Activated CD4-positive, alpha-beta memory T cell treated with anti-CD3 and anti-CD28 coated beads, Interleukin-2, amount 10 ng/mL, durations not matched to agents 7 days and 5 days (primary cell): Measurements from ENCODE around the gene GPATCH3. TPM values are rescaled to one million over a fixed set of nuclear protein-coding genes. Genes with fewer than 3 reads are reported as not detected.

Experiments used
- CTCF ChIA-PET: fragments of 350-600 bp; sonication (Branson Sonifier 250); formaldehyde crosslinking; loops from one replicate; lab custom pipeline; 2021; ENCODE audit warnings: antibody characterized with exemption, inconsistent platforms; lab: Charles Lee
- POLR2A ChIA-PET: fragments of 350-600 bp; sonication (Branson Sonifier 250); formaldehyde crosslinking; loops from one replicate; lab custom pipeline; 2021; ENCODE audit warnings: antibody characterized with exemption; lab: Charles Lee
- DNase-seq: peaks from one replicate; pipeline ENCODE4 v3.0.0-alpha.2; 2020
- H3K27ac Mint-ChIP-seq: one replicate; pipeline ENCODE4 v1.8.0; 2021; ENCODE audit warnings: mild to moderate bottlenecking, mixed read lengths
- H3K27me3 Mint-ChIP-seq: one replicate; pipeline ENCODE4 v1.8.0; 2021; ENCODE audit warnings: mixed read lengths
- H3K36me3 Mint-ChIP-seq: one replicate; pipeline ENCODE4 v1.8.0; 2021; ENCODE audit warnings: low read depth, mixed read lengths
- H3K4me1 Mint-ChIP-seq: one replicate; pipeline ENCODE4 v1.8.0; 2021; ENCODE audit warnings: mixed read lengths
- H3K4me3 Mint-ChIP-seq: one replicate; pipeline ENCODE4 v1.8.0; 2021; ENCODE audit warnings: mild to moderate bottlenecking, mixed read lengths
- H3K9me3 Mint-ChIP-seq: one replicate; pipeline ENCODE4 v1.8.0; 2021; ENCODE audit warnings: mixed read lengths
- total RNA-seq, 2 experiments: library from RNA; stranded (reverse); gene quantifications; one replicate each; pipeline ENCODE4 v1.2.3, GENCODE V29; 2021

The GPATCH3 gene
- total RNA-seq, 2 experiments from 2014 or later, result 16.0 to 16.7 TPM

GRCh38 chr1:26910343-26911160 is 10.3 kb upstream of the GPATCH3 start:
- DNase-seq, result no peak
- POLR2A ChIA-PET, result interaction anchor here (2.4 kb wide), 1 partner anchor 10 kb away, joined by 15 read pairs; the partner anchor contains the start of gene GPATCH3
- H3K4me1 Mint-ChIP-seq, result no peaks in the 10 kb centered on the region
- no peak overlapping the region for H3K4me3 Mint-ChIP-seq
- CTCF ChIA-PET, result no interaction called here
- H3K9me3 Mint-ChIP-seq, result no peaks in the 10 kb centered on the region
- no peaks in the 10 kb centered on the region for H3K36me3 Mint-ChIP-seq
- no peak overlapping the region for H3K27ac Mint-ChIP-seq
- peaks cover 11% of the 10 kb centered on the region for H3K27me3 Mint-ChIP-seq

GRCh38 chr1:26909951-26910342 is 9.7 kb upstream of the GPATCH3 start:
- H3K9me3 Mint-ChIP-seq, result no peaks in the 10 kb centered on the region
- peaks cover 11% of the 10 kb centered on the region for H3K27me3 Mint-ChIP-seq
- no peak overlapping the region for H3K4me3 Mint-ChIP-seq
- H3K36me3 Mint-ChIP-seq, result no peaks in the 10 kb centered on the region
- CTCF ChIA-PET, result interaction anchor here (0.6 kb wide), 1 partner anchor 266 kb away, joined by 3 read pairs; no protein-coding TSS in a partner anchor
- no peak for DNase-seq
- no peaks in the 10 kb centered on the region for H3K4me1 Mint-ChIP-seq
- POLR2A ChIA-PET, result interaction anchor here (2.4 kb wide), 1 partner anchor 10 kb away, joined by 15 read pairs; the partner anchor contains the start of gene GPATCH3
- no peak overlapping the region for H3K27ac Mint-ChIP-seq

DNA sequence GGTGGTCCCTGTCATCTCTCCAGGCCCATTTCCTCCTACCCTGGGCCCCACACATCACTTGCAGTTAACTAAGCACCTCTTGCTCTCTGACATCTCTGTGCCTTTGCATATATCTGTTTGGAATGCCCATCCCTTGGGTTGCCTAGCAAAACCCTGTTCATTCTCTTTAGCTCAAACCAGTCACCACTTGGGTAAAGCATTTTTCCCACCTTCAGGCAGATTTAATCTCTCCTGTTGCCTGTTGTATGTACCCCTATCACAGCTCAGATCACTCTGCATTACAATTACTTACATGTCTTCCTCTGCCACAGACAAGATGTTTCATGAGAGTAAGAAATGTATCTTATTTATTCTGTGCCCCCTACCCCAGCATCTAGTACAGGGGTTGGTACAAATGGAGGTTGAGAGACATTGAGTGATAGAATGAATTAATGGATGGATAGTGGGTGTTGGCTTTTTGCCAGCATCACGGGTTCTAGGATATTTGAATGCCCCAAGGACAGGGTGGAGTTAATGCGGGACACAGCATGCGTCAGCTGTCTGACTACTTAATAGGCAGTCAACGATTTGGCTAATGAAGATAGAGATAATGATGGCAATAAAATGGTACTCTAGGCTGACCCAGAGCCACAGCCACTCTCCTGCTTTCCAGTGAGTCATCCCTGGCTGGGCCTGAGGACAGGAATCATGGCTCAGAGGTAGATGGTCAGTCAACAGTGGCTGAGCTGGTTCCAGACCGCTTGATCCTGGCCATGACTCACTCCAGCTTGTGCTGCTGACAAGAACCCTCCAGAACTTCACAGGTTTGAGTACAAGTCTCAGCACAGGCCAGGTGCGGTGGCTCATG is 7.0 kb upstream of the GPATCH3 start:
- Mint-ChIP-seq H3K9me3 (no peaks in the 10 kb centered on the region), H3K36me3 (no peaks in the 10 kb centered on the region), H3K27ac (no peak overlapping the region), H3K4me1 (peaks cover 2% of the 10 kb centered on the region), H3K4me3 (no peak overlapping the region), H3K27me3 (peaks cover 11% of the 10 kb centered on the region)
- POLR2A ChIA-PET, result interaction anchor here (1.7 kb wide), 1 partner anchor 42 kb away, joined by 4 read pairs; no protein-coding TSS in a partner anchor
- no peak for DNase-seq
- CTCF ChIA-PET, result no interaction called here

DNA sequence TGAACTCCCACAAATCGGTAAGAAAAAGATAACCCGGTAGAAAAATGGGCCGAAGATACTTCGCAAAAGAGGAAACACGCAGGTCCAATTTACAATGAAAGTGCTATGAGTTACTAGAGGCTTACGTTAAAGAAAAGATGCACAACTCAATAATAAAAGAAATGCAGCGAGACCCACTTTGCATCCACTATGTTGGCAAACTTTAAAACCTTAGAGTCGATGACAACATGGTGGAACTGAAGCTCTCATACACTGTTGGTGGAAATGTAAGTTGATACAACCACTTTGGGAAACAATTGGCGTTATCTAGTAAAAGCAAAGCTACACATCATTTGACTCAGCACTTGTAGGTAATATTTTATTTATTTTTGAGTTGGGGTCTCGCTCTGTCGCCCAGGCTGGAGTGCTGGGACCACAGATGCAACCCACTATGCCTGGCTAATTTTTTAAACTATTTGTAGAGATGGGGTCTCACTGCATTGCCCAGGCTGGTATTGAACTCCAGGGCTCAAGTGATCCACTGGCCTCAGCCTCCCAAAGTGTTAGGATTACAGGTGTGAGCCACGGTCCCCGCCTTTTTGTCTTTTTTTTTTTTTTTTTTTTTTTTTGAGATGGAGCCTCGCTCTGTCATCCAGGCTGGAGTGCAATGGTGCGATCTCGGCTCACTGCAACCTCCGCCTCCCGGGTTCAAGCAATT is 696 bp upstream of the GPATCH3 start:
- POLR2A ChIA-PET, result interaction anchor here (0.6 to 4.3 kb wide), 26 partner anchors 8 to 830 kb away, joined by 3 to 97 read pairs (median 4); partner anchors contain the start of genes GPN2, HMGN2, NUDC and PIGV
- CTCF ChIA-PET, result interaction anchor here (1.0 to 2.4 kb wide), 7 partner anchors 10 to 731 kb away, joined by 3 to 12 read pairs (median 4); partner anchors contain the start of genes GPN2, NUDC and ZNF593
- no peak for DNase-seq
- peaks cover 39% of the 10 kb centered on the region for H3K4me1 Mint-ChIP-seq
- peak overlapping the region; percentile 92 for H3K27ac Mint-ChIP-seq
- no peaks in the 10 kb centered on the region for H3K27me3 Mint-ChIP-seq
- no peaks in the 10 kb centered on the region for H3K9me3 Mint-ChIP-seq
- H3K4me3 Mint-ChIP-seq, result peak overlapping the region; percentile 82
- peaks cover 11% of the 10 kb centered on the region for H3K36me3 Mint-ChIP-seq

DNA sequence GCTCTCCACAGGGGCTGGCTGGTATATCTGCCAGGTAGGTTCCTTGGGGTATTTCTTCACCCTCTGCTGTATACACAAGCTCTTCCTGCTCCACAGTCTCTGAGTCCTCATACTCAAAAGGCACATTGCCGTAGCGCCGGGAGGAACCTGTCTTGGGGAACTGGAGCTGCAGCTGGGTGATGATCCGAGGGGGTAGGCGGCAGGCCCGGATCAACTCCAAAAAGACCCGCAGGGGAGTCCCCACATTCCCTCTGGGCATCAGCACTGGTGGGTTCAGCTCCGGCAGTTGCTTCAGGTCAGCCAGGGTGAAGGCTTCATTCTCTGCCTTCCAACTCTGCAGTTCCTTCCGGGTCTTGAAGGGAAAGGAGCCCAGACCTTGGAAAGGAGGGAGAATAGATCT is 2.9 kb downstream of the GPATCH3 start:
- POLR2A ChIA-PET, result interaction anchor here (4.3 kb wide), 1 partner anchor 9 kb away, joined by 97 read pairs; the partner anchor contains the start of gene GPN2
- no peaks in the 10 kb centered on the region for H3K27me3 Mint-ChIP-seq
- H3K4me3 Mint-ChIP-seq, result no peak overlapping the region
- CTCF ChIA-PET, result no interaction called here
- no peaks in the 10 kb centered on the region for H3K9me3 Mint-ChIP-seq
- peaks cover 38% of the 10 kb centered on the region for H3K4me1 Mint-ChIP-seq
- no peak overlapping the region for H3K27ac Mint-ChIP-seq
- peaks cover 34% of the 10 kb centered on the region for H3K36me3 Mint-ChIP-seq
- DNase-seq, result no peak

GRCh38 chr1:26894263-26894662 is 6.0 kb downstream of the GPATCH3 start:
- ChIA-PET POLR2A (interaction anchor here (1.4 kb wide), 1 partner anchor 29 kb away, joined by 6 read pairs; no protein-coding TSS in a partner anchor), CTCF (no interaction called here)
- H3K36me3 Mint-ChIP-seq, result peaks cover 44% of the 10 kb centered on the region
- no peak for DNase-seq
- no peaks in the 10 kb centered on the region for H3K27me3 Mint-ChIP-seq
- H3K27ac Mint-ChIP-seq, result no peak overlapping the region
- no peak overlapping the region for H3K4me3 Mint-ChIP-seq
- no peaks in the 10 kb centered on the region for H3K9me3 Mint-ChIP-seq
- H3K4me1 Mint-ChIP-seq, result peaks cover 30% of the 10 kb centered on the region

GRCh38 chr1:26890467-26890796 is 9.8 kb downstream of the GPATCH3 start:
- peaks cover 52% of the 10 kb centered on the region for H3K36me3 Mint-ChIP-seq

DNA sequence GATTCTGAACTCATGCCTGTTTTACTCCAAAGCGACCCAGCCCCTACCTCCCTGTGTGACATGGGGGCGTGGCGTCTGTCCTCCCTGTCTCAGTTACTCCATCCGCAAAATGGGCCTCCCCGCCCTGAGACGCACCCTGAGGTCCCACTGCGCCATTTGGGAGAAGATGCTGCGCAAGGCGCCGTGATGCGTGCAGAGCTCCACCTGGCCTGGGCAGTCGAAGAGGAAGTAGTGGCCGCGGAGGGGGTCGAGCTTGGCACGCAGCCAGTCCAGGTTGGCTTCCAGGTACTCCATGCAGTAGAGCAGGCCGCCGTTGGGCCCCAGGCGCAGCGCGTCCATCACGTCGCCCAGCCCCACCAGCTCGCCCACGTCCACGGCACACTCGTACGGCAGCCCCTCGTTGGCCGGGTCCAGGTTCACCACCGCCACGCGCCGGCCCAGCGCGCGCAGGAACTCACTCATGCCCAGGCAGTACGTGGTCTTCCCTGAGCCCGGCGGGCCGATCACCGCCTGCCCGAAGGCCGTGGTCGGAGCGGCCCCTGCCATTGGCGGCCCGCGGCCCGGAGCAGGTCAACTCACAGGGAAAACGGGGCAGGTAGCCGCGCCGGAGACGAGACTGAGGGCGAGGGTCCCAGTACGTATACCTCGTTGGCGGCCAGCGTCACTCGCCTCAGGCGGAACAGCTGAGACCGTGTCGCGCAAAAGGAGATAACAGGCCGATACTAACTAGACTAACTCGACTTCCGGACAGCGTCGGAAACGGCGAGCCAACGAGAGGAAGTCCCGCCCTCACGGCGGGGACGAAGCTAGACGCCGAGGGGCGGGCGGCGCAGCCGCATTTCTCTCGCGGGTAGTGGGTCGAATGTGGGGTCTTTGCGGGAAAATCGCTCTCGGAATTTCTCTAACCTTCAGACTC is 10.5 kb downstream of the GPATCH3 start, which contains the start of gene GPN2:
GPN2 (minus strand) TSS at position 733 of the 916 bp plus-strand sequence; CDS start at position 546, 187 bp downstream.
- Mint-ChIP-seq H3K4me3 (peak within 1 kb of the TSS; percentile 99), H3K27ac (peak within 1 kb of the TSS; percentile 94), H3K4me1 (peaks cover 28% of the 10 kb centered on the region), H3K9me3 (no peaks in the 10 kb centered on the region), H3K36me3 (peaks cover 55% of the 10 kb centered on the region), H3K27me3 (no peaks in the 10 kb centered on the region)
- DNase-seq, result peak; percentile 82
- ChIA-PET CTCF (interaction anchor here (0.5 to 2.5 kb wide), 13 partner anchors 9 to 390 kb away, joined by 3 to 12 read pairs (median 4); partner anchors contain the start of gene GPATCH3), POLR2A (interaction anchor here (0.7 to 6.5 kb wide), 23 partner anchors 8 to 417 kb away, joined by 3 to 97 read pairs (median 7); partner anchors contain the start of genes GPATCH3, HMGN2, NR0B2 and NUDC)

More at GRCh38 chr1:26890467-26890796, 9.8 kb downstream of the GPATCH3 start:
- Mint-ChIP-seq H3K27ac (peak overlapping the region; percentile 94), H3K9me3 (no peaks in the 10 kb centered on the region), H3K4me1 (peaks cover 28% of the 10 kb centered on the region), H3K4me3 (peak overlapping the region; percentile 99), H3K27me3 (no peaks in the 10 kb centered on the region)
- ChIA-PET POLR2A (interaction anchor here (0.7 to 6.5 kb wide), 21 partner anchors 9 to 418 kb away, joined by 3 to 97 read pairs (median 8); partner anchors contain the start of genes GPATCH3, HMGN2, NR0B2 and NUDC), CTCF (interaction anchor here (0.5 to 2.5 kb wide), 12 partner anchors 8 to 390 kb away, joined by 3 to 12 read pairs (median 4); partner anchors contain the start of gene GPATCH3)
- DNase-seq, result no peak

GRCh38 chr1:26888231-26888630 is 12.0 kb downstream of the GPATCH3 start:
- H3K36me3 Mint-ChIP-seq, result peaks cover 59% of the 10 kb centered on the region
- DNase-seq, result no peak
- H3K27me3 Mint-ChIP-seq, result no peaks in the 10 kb centered on the region
- H3K9me3 Mint-ChIP-seq, result no peaks in the 10 kb centered on the region
- ChIA-PET CTCF (interaction anchor here (1.1 to 2.9 kb wide), 5 partner anchors 9 to 286 kb away, joined by 3 to 9 read pairs (median 4); no protein-coding TSS in a partner anchor), POLR2A (interaction anchor here (1.1 to 6.5 kb wide), 5 partner anchors 11 to 387 kb away, joined by 3 to 97 read pairs (median 14); partner anchors contain the start of genes GPATCH3 and NUDC)
- H3K4me1 Mint-ChIP-seq, result peaks cover 28% of the 10 kb centered on the region
- H3K4me3 Mint-ChIP-seq, result peak overlapping the region; percentile 99
- H3K27ac Mint-ChIP-seq, result peak overlapping the region; percentile 94

- peaks cover 28% of the 10 kb centered on the region for H3K4me1 Mint-ChIP-seq
- peaks cover 59% of the 10 kb centered on the region for H3K36me3 Mint-ChIP-seq
- peak overlapping the region; percentile 27 for H3K27ac Mint-ChIP-seq
These were observed 13.1 kb downstream of the GPATCH3 start for GRCh38 chr1:26887125-26887524.

More at GRCh38 chr1:26887125-26887524, 13.1 kb downstream of the GPATCH3 start:
- no peaks in the 10 kb centered on the region for H3K9me3 Mint-ChIP-seq
- no peak for DNase-seq
- ChIA-PET POLR2A (interaction anchor here (1.3 to 6.5 kb wide), 3 partner anchors 9 to 21 kb away, joined by 3 to 97 read pairs (median 70); partner anchors contain the start of gene GPATCH3), CTCF (interaction anchor here (0.8 to 3.1 kb wide), 19 partner anchors 8 to 288 kb away, joined by 3 to 9 read pairs (median 4); partner anchors contain the start of gene GPATCH3)
- H3K4me3 Mint-ChIP-seq, result peak overlapping the region; percentile 11
- no peaks in the 10 kb centered on the region for H3K27me3 Mint-ChIP-seq
